Measurements from ENCODE around the gene NFKBIA.

- TF ChIP-seq CTCF (IDR thresholded peaks at IDR 0.05): no peak
- TF ChIP-seq POLR2A (IDR thresholded peaks at IDR 0.05): no peak
Measured at GRCh38 chr14:35433826-35434225, 29.3 kb upstream of the NFKBIA start.
